ENCODE results near the gene PBX1. TPM values are rescaled to one million over a fixed set of nuclear protein-coding genes. Genes with fewer than 3 reads are reported as not detected.

PBX1 gene
- total RNA-seq, 1 donor from 2014 or later, result 37.4 TPM

DNA sequence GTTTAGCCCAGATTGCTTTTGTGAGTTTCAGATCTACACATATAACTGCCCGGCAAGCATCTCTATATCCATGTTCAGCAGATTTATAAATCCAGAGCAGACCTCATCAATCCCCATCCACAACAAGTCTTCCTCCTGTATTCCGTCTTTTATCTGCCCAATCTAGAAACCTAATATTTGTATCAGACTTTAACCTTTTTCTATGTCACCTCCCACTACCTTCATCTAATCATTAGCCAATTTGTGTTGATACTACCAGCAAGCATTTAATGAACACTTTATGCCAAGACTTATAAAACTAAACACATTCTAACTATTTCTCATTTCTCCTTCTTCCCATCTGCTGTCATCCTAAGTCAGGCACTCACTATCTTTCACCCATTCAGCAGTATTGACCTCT lies 135.5 kb downstream of the PBX1 start:
- Histone ChIP-seq H3K4me1 (no peaks in the 10 kb centered on the region), H3K27ac (no peak overlapping the region), H3K27me3 (no peaks in the 10 kb centered on the region), H3K36me3 (peaks cover 0 to 4% of the 10 kb centered on the region in 2 donors), H3K9me3 (no peaks in the 10 kb centered on the region), H3K4me3 (no peak overlapping the region)
- TF ChIP-seq, protein P1, sequence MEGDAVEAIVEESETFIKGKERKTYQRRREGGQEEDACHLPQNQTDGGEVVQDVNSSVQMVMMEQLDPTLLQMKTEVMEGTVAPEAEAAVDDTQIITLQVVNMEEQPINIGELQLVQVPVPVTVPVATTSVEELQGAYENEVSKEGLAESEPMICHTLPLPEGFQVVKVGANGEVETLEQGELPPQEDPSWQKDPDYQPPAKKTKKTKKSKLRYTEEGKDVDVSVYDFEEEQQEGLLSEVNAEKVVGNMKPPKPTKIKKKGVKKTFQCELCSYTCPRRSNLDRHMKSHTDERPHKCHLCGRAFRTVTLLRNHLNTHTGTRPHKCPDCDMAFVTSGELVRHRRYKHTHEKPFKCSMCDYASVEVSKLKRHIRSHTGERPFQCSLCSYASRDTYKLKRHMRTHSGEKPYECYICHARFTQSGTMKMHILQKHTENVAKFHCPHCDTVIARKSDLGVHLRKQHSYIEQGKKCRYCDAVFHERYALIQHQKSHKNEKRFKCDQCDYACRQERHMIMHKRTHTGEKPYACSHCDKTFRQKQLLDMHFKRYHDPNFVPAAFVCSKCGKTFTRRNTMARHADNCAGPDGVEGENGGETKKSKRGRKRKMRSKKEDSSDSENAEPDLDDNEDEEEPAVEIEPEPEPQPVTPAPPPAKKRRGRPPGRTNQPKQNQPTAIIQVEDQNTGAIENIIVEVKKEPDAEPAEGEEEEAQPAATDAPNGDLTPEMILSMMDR (IDR thresholded peaks at IDR 0.05), result no peak
- intact Hi-C loops (cut with DNase I), result no loop called here
- DNase-seq (ENCODE audit: low spot score in 2 of 2), result no peak

DNA sequence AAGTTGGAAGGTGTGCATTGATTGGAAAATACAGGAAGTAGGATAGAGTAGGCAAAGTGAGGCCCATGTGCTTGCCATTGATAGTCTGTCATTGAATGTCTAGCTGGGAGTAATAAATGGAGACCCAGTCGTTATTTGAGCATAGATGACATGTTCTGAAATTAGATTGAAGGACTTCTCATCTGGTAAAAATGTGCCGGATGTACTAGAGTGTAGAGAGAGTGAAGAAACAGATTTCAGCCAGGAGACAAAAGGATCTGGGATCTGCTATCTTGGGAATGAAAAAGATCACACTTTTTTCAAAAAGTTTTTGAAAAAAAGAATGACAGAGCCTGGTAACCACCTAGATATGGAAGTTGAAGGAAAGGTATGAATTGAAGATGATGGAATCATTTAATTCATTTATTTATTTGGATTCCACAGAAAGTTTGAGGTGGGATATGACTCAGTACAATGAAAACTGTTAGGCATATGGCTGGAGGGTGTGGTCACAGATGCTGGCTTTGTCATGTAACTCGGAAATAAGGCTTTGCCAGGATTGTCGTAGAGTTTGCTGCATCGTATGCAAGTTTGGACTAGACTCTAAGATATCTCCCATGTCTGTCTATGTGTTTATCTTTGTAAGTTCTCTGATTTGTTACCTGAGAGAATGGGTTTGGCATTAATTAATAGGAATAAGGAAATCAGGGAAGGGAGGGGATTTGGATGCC lies 137.1 kb downstream of the PBX1 start:
- Histone ChIP-seq H3K9me3 (no peaks in the 10 kb centered on the region), H3K27ac (no peak overlapping the region), H3K27me3 (no peaks in the 10 kb centered on the region), H3K4me3 (no peak overlapping the region), H3K36me3 (peaks cover 0 to 4% of the 10 kb centered on the region in 2 donors), H3K4me1 (no peaks in the 10 kb centered on the region)
- no peak for DNase-seq (ENCODE audit: low spot score in 2 of 2)
- intact Hi-C loops (cut with DNase I), result no loop called here
- TF ChIP-seq, protein P1 (IDR thresholded peaks at IDR 0.05), result no peak

DNA sequence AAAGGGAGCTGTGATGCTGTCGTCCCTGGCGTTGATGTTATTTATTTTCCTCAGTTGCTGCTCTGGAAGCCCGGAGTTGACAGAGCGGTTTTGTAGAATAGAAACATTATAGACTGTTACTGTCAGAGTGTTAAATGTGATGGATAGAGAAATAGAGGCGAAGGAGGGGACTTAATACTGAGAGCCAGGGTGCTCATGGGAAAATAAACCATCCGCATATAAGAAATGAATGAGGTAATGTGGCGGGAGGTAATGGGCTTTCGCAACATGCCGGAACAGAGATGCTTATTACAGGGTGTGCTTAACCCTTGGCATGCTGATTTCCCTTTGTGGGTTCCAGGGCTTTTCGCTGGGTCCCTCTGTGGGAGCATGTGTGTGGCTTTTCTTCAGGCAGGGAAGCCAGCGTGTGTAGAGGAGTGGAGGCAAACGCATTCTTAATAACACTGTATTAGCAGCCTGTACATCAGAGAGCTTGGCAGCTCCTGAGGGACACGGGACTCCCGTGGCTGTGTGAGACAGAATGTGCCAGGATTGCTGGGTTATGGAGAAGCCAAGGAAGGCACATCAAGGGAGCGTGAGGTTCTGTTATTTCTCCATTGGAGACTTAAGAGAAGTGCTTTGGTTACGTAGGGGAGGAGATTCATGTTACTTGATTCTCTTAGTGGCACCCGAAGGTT lies 141.0 kb downstream of the PBX1 start:
- Histone ChIP-seq H3K4me3 (peak overlapping the region in 1 of 2 donors; percentile 15), H3K9me3 (no peaks in the 10 kb centered on the region), H3K27me3 (no peaks in the 10 kb centered on the region), H3K27ac (no peak overlapping the region), H3K36me3 (no peaks in the 10 kb centered on the region), H3K4me1 (no peaks in the 10 kb centered on the region)
- DNase-seq (ENCODE audit: low spot score in 2 of 2), result no peak
- intact Hi-C loops (cut with DNase I), result loop anchor here (5.0 kb wide), 1 partner anchor 53 kb away; no protein-coding TSS in a partner anchor
- TF ChIP-seq, protein P1 (IDR thresholded peaks at IDR 0.05), result no peak

DNA sequence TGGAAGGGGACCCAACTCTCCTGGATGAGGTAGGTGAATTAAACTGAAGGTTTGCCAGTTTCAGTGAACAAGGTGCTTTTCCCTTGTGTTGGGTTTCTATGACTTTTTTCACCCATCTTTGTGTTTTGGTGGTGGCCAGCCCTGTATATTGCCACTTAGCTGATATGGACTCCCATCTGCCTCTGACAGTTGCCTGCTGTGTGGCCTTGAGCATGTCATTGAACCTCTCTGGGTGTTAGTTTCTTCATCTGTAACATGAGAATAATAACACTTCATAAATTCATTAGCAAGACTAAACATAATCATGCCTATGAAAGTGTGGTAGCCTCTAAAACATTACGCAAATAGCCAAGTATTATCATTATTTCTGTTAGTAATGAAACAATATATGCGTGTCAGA lies 141.7 kb downstream of the PBX1 start:
- no peaks in the 10 kb centered on the region for H3K27me3 ChIP-seq
- H3K4me3 ChIP-seq, result no peak overlapping the region
- no peaks in the 10 kb centered on the region for H3K9me3 ChIP-seq
- intact Hi-C loops (cut with DNase I), result loop anchor here (5.0 kb wide), 1 partner anchor 53 kb away; no protein-coding TSS in a partner anchor
- no peak for DNase-seq (ENCODE audit: low spot score in 2 of 2)
- no peaks in the 10 kb centered on the region for H3K36me3 ChIP-seq
- TF ChIP-seq, protein P1 (IDR thresholded peaks at IDR 0.05), result no peak
- no peaks in the 10 kb centered on the region for H3K4me1 ChIP-seq
- no peak overlapping the region for H3K27ac ChIP-seq

DNA sequence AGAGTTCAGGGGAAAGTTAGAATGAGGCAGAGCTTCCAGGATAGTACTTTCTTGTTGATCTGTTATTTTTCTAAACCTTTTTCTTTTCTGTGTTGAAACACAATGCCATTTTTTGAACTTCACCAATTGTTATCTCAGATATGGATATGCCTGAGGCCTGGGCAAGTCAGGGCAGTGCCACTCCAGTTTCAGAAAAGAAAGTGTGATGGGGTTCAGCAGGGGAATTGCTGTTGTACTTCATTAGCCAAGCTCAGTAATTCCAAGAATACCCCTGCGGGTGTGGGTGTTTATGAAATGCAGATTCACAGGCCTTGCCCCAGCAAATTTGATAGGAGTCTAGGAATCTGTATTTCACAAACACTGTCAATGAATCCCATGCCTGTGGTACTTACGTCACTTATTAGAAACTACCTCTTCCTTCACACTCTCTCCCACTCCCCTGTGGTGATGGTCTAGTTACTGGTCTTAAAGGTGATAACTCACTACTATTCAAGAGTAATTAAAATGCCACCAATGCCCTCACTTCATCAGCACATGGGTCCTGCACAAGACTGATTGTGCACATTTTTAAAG lies 142.3 kb downstream of the PBX1 start:
- Histone ChIP-seq H3K4me1 (peaks cover 0 to 5% of the 10 kb centered on the region in 2 donors), H3K27ac (no peak overlapping the region), H3K4me3 (no peak overlapping the region), H3K9me3 (no peaks in the 10 kb centered on the region), H3K27me3 (no peaks in the 10 kb centered on the region), H3K36me3 (no peaks in the 10 kb centered on the region)
- TF ChIP-seq, protein P1 (IDR thresholded peaks at IDR 0.05), result no peak
- no peak for DNase-seq (ENCODE audit: low spot score in 2 of 2)
- intact Hi-C loops (cut with DNase I), result loop anchor here (5.0 kb wide), 1 partner anchor 54 kb away; no protein-coding TSS in a partner anchor

Measured in ascending aorta (tissue), 2 donors.